GM18909 (cell line): ENCODE results near the gene SPIN1.

Source experiments
- ATAC-seq: cut with Tn5 transposase; IDR thresholded peaks from one replicate; pipeline ENCODE4 v1.9.1; 2021; ENCODE audit warnings: mild to moderate bottlenecking; ENCODE audit not compliant: unreplicated experiment, poor library complexity

SPIN1 gene

GRCh38 chr9:88387552-88388202 lies 567 bp upstream of the SPIN1 start:
- ATAC-seq = peak; percentile 11

DNA sequence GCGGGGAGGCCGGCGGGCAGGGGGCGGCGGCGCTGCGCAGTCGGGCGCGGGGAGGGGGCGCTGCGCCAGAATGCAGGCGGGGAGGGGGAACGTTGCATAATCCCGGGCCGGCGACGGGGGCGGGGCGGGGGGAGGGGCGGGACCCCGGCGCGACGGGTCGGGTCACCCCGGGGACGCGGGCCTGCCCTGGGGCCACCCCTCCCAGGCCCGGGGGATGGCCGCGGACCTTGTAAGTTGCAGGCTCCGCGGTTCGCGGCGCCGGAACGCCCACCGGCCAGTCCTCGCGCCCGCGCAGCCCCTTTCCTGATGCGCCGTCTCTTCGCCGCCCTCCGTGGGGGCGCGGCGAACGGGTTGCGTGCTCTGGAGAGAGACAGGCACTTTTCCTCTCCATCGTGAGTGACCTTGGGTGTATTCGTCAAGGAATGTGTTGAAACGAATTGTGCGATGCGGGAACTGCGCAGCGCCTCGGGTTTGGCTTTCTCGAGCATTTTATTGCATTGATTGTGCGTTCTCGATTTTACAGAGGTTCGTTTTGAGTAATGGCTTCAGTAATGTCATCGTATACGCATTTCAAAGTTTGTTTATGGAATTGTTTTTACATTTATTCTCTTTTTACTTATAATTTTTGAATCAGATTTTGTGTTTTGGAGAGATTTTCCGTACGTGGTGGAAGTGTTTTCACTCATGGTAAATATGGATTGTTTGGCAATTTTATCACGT lies 802 bp downstream of the SPIN1 start:
- ATAC-seq = peak; percentile 27

- no peak for ATAC-seq
These were observed 2.2 kb downstream of the SPIN1 start for GRCh38 chr9:88390371-88390990.

DNA sequence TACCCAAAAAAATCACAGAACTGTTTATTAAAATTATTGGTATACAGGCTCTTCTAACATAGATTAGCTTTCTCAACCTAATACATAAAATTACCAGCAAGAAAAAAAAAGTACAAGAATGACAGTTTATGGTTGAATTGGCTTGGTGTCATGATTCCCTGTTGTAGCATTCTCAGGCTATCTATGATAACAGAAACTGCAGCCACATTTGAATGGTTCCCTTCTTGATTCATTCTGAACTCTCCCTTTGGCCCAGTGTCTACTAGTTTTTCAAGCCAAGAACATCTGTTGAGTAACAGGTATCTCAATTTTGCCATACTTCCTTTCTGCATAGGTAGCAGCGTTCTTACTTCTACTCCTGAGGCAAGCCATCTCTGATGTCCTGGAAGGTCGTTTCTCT lies 3.0 kb downstream of the SPIN1 start:
- ATAC-seq = no peak

- no peak for ATAC-seq
These were observed 3.7 kb downstream of the SPIN1 start for GRCh38 chr9:88391921-88392320.

GRCh38 chr9:88392549-88392948 lies 4.3 kb downstream of the SPIN1 start:
- ATAC-seq = no peak

GRCh38 chr9:88396836-88397577 lies 8.8 kb downstream of the SPIN1 start:
- no peak for ATAC-seq

- ATAC-seq = no peak
These were observed 9.8 kb downstream of the SPIN1 start for GRCh38 chr9:88398016-88398415.

DNA sequence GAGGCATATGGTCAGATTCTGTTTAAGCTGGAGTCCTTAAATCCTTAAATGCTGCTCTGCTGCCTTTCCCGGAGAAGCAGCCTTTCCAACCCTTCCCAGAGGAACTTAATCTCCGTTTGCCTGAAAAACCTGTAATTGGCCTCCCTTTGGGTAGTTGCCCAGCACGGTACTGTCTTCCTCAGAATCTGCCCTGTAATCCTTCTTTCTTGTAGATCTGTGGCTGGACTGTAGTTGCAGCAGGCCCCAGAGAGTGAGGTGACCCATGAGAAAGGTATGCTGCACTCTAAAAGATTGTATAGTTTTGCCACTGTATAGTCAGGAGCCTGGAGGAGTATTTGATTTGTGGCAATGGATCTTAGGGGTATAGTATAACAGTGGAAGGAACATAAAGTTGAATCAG lies 11.7 kb downstream of the SPIN1 start:
- no peak for ATAC-seq

DNA sequence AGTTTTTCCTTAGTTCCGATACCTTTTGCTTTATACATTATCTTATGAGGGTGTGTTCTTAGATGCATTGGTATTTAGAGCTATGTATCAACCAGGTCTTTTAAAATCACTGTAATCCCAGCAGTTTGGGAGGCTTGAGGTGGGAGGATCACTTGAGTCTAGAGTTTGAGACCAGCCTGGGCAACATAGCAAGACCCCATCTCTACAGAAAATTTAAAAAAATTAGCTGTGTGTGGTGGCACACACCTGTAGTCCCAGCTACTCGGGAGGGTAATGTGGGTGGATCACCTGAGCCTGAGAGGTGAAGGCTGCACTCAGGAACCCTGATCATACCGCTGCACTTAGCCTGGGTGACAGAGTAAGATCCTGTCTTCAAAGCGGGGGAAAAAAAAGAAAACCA lies 15.1 kb downstream of the SPIN1 start:
- ATAC-seq = no peak

- no peak for ATAC-seq
These were observed 17.8 kb downstream of the SPIN1 start for GRCh38 chr9:88406051-88406450.

GRCh38 chr9:88411471-88411870 lies 23.2 kb downstream of the SPIN1 start:
- no peak for ATAC-seq

DNA sequence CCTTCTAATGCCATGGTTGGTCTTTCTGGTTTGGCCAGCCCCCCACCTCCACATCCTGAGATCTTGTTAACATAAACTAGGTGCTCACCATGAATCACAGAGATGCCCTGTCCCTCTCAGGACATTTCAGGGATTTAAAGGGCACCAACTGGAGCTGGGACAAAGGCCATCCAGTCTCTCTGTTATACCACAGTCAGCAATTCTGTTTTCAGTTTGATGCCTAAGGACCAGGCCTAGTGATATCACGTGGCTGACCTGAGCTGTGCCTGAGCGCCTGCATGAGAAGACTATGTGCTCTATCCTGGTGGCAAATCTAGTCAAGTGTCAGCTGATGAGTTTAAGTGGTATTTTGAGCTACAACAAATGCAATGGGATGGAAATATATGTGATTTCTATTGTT lies 26.1 kb downstream of the SPIN1 start:
- ATAC-seq = no peak

DNA sequence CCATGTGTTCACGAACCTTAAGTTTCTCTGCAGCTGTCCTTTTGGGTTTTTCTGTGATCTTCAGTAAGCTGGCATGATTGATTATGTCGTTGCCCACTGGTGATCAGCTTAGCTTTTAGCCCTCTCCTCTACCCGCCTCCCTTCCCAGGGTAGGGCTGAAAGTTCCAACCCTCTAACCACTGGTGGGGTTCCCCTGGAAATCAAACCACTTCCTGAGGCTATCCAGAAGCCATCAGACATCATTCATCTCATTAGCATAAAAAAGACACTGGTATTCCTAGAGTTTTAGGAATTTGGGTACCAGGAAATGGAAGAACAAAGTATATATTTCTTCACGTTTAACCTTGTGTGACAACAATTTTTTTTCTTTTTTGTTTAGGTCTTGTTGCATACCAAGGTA lies 29.8 kb downstream of the SPIN1 start:
- no peak for ATAC-seq

- ATAC-seq = no peak
These were observed 30.7 kb downstream of the SPIN1 start for GRCh38 chr9:88418715-88419540.

DNA sequence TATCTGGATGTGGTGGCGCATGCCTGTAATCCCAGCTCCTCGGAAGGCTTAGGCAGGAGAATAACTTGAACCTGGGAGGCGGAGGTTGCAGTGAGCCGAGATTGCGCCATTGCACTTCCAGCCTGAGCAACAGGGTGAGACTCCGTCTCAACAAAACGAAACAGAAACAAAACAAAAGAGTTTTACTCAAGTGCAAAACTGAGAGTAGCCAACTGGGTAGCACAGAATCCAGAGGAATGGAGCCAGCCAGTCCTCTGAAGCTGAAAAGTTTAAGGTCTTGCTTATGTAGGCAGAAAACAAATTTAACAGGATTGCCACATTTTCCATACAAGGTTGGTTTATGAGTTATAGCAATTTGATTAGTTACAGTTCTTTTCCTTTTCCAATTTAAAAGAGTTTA lies 32.0 kb downstream of the SPIN1 start:
- no peak for ATAC-seq

DNA sequence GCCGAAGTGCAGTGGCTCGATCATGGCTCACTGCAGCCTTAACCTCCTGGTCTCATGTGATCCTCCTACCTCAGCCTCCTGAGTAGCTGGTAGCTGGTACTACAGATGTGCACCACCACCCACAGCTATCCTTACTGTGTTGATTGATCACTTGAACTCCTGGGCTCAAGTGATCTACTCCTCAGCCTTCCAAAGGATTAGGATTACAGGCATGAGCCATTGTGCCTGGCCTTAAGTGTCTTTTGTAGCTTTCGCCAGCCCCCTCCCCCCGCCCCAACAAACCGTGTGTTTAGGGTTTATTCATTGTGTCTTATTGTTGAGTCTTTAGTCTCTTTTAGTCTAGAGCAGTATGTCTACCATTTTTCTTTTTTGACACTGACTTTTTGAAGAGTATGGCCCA lies 33.1 kb downstream of the SPIN1 start:
- no peak for ATAC-seq

DNA sequence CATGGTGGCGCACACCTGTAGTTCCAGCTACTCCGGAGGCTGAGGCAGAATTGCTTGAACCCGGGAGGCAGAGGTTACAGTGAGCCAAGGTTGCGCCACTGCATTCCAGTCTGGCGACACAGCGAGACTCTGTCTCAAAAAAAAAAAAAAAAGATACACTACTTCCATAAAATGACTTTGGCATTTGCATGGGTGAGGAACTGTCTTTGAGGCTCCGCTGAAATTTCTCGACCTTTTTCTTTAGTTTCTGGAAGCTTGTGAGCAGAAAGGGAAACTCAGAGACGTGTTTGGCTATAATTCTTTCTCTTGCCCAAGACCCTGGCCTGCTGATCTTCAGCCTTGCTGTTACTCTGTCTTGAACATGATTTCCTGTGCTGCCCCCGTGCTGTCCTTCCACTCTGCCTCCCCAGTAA lies 37.3 kb downstream of the SPIN1 start:
- ATAC-seq = no peak

GRCh38 chr9:88426651-88427050 lies 38.4 kb downstream of the SPIN1 start:
- ATAC-seq = no peak
